ENCODE measurements around the gene ZNF318.
"Not testable (repeated sequence)": the region's sequence is repeated elsewhere in the genome, so short reads cannot be mapped to it uniquely, and the experiment has no call there.

Gene ZNF318

DNA sequence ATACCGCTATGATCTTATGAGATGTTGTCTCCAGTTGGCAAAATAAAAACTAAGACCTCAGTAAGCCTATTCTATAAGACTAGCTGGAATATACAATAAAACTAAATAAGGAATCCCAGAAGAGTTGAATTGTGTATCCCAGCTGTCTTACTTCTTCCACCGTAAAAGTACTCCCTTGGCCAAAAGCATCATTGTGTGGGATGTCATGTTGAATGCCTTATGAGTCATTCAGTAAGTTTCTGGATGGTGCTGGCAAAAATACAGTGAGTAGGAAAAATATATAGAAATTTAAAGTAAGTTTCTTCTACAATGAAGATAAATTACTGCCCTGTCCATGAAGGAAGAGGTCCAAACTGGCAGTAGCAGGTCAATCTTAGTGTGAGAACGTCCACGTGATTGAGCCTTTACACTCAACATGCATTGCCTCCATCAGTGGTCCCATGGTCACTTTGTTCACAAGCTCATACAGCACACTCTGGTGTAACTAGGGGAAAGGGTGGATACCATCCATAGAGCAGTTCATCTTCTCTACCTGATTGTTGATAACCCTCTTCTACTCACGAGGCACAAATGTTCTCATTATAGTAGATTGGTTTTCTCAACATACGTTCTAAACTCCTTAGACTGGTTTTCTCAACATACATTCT, 13.7 kb upstream of the ZNF318 start:
- in situ Hi-C loops (cut with HindIII; ENCODE audit: low sequenced_read_pairs), result no loop called here

DNA sequence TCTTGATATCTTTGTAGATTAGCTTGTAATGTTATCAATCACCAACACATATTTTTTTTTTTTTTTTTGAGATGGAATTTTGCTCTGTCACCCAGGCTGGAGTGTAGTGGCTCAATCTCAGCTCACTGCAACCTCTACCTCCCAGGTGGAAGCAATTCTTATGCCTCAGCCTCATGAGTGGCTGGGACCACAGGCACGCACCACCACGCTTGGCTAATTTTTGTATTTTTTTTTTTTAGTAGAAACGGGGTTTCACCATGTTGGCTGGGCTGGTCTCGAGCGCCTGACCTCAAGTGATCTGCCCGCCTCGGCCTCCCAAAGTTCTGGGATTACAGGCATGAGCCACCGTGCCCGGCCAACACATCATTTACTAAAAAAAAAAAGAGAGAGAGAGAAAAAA, 11.4 kb upstream of the ZNF318 start:
- in situ Hi-C loops (cut with HindIII; ENCODE audit: low sequenced_read_pairs), result not testable (repeated sequence)

DNA sequence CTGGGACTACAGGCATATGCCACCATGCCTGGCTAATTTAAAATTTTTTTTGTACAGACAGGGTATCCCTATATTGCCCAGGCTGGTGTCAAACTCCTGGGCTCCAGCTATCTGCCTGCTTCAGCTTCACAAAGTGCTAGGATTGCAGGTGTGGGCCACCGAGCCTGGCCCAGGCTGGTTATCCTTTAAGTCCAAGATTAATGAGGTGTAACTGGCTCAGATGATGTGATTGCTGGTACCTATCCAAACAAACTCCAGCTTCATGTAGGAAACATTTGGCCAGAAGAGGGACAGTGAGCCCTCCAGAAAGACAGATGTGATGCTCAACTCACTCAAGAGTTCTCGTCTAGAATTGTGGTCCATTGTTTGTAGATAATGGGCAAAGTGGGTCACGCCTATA, 9.2 kb upstream of the ZNF318 start:
- in situ Hi-C loops (cut with HindIII; ENCODE audit: low sequenced_read_pairs), result no loop called here

GRCh38 chr6:43377710-43378229, 8.3 kb upstream of the ZNF318 start:
- in situ Hi-C loops (cut with HindIII; ENCODE audit: low sequenced_read_pairs), result no loop called here

DNA sequence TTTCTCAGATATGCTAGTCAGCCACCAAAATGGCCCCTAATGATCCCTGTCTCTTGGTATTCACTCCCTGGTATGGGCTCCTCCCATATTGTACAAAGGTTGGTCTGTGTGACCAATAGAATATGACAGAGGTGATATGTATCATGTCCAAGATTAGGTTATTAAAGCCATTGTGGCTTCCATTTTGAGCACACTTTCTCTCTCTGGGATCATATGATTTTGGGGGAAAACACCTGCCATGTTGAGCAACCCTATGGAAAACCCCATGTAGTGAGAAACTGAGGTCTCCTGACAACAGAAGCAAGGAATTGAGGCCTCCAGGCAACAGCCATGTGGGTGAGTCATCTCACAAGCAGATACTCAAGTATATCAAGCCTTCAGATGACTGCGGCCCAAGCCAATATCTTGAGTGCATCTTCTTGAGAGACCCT, 7.1 kb upstream of the ZNF318 start:
- in situ Hi-C loops (cut with HindIII; ENCODE audit: low sequenced_read_pairs), result no loop called here

- in situ Hi-C loops (cut with HindIII; ENCODE audit: low sequenced_read_pairs), result no loop called here
These were observed 6.2 kb upstream of the ZNF318 start for GRCh38 chr6:43375693-43376092.

DNA sequence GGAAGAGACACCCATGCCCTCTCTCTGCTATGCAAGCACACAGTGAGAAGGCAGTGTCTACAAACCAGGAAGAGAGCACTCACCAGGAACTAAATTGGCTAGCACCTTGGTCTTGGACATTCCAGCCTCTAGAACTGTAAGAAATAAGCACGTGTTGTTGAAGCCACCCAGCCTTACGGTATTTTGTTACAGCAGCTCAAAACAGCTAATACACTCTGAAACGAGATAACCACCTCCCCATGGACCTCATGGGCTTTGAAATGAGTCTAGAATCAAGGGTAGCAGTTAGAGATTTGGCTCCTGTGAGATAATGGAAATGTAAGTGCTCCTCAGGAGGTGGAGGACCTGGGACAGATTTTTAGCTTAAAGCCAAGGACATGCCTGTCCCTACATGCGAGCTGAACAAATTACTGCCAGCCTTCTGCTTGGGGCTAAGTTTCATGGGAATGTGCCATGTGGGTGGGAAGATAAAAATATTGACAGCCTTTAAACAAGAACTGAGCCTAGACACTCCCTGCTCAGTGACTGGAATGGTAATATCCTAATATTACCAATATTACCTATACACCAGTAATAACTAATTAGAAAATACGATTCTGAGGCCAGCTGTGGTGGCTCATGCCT, 3.9 kb upstream of the ZNF318 start:
- in situ Hi-C loops (cut with HindIII; ENCODE audit: low sequenced_read_pairs), result no loop called here

DNA sequence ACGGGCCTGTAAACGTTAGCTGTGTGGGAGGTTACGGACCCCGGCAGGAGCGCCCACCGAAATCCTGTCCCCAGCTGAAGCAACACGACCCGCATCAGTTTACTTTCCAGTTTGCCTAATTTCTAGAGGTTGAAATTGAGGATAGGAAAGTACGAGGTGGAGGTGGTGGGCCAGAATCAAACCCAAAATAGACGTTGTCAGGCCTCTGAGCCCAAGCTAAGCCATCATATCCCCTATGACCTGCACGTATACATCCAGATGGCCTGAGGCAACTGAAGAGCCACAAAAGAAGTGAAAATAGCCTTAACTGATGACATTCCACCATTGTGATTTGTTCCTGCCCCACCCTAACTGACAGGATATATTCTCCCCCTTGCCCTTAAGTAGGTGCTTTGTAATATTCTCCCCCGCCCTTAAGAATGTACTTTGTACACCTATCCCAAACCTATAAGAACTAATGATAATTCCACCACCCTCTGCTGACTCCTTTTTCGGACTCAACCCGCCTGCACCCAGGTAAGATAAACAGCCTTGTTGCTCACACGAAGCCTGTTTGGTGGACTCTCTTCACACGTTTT, 645 bp upstream of the ZNF318 start:
- in situ Hi-C loops (cut with HindIII; ENCODE audit: low sequenced_read_pairs), result not testable (repeated sequence)

DNA sequence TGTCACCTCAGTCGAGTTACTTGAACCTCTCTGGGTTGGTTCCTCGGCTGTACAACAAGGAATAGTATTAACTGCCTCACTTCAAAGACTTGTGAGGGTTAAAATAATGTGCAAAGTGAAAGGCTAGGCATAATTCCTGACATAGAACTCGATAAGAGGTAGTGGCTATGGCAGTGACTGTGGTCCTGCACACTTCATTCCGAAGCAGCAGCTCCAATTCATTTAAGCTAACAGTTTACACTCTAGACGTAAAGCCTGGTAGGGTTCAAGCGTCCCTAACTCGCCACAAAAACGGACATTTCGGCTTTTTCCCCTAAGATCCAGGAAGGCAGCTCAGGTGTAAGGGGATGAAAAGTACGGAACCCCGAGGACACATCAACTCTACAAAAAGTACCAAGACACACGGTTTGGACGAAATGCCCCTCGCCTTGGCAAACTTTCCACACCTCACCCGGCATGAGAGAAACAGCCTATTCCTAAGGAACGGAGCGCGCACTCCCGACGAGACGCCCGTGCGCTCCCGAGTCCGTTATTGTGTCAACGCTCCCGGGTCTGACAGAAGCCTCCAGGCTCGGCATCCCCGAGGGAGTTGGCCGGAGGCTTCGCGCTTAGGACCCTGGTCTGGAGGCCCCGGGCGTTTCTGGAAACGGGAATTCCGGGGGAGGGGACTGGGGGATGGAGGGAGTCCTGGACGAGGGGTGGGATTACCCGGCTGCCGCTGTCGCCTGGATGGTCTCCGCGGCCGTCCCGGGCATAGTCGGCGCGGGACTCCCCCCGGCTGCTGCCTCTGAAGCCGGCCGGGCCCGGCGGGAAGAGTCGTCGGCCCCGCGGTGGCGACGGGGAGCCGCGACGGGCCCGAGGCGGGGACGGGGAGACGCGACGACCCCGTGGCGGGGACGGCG, 937 bp downstream of the ZNF318 start:
- in situ Hi-C loops (cut with HindIII; ENCODE audit: low sequenced_read_pairs), result no loop called here

- in situ Hi-C loops (cut with HindIII; ENCODE audit: low sequenced_read_pairs), result no loop called here
These were observed 2.0 kb downstream of the ZNF318 start for GRCh38 chr6:43367245-43367984.

- in situ Hi-C loops (cut with HindIII; ENCODE audit: low sequenced_read_pairs), result no loop called here
These were observed 8.2 kb downstream of the ZNF318 start for GRCh38 chr6:43361269-43361668.

DNA sequence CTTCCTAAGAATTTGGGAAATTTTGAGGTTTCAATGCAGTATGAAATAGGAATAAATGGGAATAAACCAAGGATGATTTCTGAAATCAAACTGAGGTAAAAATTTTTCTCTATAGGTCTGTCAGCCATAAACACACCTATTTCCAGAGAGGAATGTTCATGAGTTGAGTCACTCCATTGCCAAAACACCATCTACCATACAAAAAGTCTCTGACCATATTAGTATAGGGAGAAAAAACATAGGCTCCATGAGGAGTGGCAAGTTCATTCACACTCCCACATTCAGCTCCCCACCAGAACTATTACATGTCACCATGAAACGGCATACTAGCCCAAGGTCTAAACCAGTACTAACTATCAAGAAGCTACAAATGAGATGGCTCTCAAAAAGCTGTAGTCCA, 9.6 kb downstream of the ZNF318 start:
- in situ Hi-C loops (cut with HindIII; ENCODE audit: low sequenced_read_pairs), result no loop called here

- in situ Hi-C loops (cut with HindIII; ENCODE audit: low sequenced_read_pairs), result no loop called here
These were observed 10.1 kb downstream of the ZNF318 start for GRCh38 chr6:43359381-43359780.

GRCh38 chr6:43355862-43356590, 13.4 kb downstream of the ZNF318 start:
- in situ Hi-C loops (cut with HindIII; ENCODE audit: low sequenced_read_pairs), result no loop called here

GRCh38 chr6:43351951-43352350, 17.5 kb downstream of the ZNF318 start:
- in situ Hi-C loops (cut with HindIII; ENCODE audit: low sequenced_read_pairs), result not testable (repeated sequence)

DNA sequence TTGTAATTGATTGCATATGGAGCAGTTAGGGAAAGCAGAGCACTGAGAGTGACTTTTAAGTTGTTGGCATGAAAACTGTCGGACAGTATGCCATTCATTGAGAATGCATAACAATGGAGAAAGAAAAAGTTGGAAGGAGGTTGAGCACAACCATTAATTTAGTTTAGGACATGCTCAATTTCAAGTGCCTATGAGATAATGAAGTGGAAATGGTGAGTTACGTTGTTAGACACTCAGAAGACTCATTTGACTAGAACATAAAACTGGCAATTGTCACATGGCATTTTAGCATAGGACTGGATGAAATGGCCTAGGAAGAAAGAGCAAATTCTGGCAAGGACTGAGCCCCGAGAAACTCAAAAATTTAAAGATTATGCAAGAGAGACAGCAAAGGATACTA, 22.0 kb downstream of the ZNF318 start:
- in situ Hi-C loops (cut with HindIII; ENCODE audit: low sequenced_read_pairs), result no loop called here

DNA sequence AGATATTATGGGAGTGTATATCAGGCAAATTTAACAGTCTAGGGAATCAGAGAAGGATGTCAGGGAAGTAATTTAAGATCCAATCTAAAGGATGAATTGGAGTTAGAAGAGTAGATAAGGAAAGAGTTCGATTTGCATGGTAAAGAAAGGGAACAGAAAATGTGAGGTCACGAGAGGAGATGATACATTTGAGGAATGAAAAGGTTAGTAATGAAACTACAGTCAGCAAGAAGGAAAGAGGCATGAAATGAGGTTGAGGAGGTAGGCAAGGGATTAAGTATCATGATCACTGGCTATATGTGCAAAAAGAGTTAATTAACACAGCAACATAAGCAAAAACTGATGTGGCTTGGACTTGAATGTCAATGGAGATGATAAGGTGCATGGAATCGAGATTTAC, 22.4 kb downstream of the ZNF318 start:
- in situ Hi-C loops (cut with HindIII; ENCODE audit: low sequenced_read_pairs), result no loop called here

DNA sequence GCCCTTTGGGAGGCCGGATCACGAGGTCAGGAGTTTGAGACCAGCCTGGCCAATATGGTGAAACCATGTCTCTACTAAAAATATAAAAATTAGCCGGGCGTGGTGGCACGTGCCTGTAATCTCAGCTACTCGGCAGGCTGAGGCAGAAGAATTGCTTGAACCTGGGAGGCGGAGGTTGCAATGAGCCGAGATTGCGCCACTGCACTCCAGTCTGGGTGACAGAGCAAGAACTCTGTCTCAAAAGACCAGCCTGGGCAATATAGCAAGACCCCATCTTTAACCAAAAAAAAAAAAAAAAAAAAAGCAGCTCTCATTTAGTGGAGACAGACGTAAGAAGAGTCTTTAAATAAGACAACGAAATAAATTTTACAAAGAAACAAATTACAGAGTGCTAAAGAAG, 23.2 kb downstream of the ZNF318 start:
- in situ Hi-C loops (cut with HindIII; ENCODE audit: low sequenced_read_pairs), result not testable (repeated sequence)

DNA sequence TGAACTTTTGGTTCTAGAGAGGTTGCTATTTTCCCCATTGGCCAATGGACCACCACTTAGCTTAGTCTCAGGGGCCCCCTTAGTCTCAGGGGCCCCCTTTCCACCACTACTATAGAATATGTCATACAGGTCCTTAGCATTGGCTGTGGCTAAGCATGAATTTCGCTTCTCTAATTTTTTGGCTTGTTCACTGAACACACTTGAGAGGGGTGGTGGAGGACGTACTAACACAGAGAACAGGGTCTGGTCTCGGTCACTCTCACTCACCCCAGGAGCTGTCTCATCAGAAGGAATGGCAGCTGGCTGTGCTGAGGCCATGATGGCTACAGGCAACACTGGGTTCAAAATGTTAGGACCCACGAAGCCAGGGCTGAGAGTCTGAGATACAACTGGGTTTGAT, 30.3 kb downstream of the ZNF318 start:
- in situ Hi-C loops (cut with HindIII; ENCODE audit: low sequenced_read_pairs), result no loop called here

GRCh38 chr6:43338243-43338642, 31.2 kb downstream of the ZNF318 start:
- in situ Hi-C loops (cut with HindIII; ENCODE audit: low sequenced_read_pairs), result no loop called here
